Natural killer cell (primary cell): ENCODE measurements around the gene NPLOC4. TPM values are rescaled to one million over a fixed set of nuclear protein-coding genes. Genes with fewer than 3 reads are reported as not detected.

Source experiments
- ATAC-seq, 3 donors: fragments of 150-1000 bp in 2 of 3; fragments of 200-7000 bp in 1 of 3; cut with Tn5 transposase; 1 replicate in 1 of 3; 2 replicates in 2 of 3; pipeline ENCODE4 v1.10.0; 2021; ENCODE audit warnings: mild to moderate bottlenecking in 2 of 3, moderate library complexity in 2 of 3
- DNase-seq, 2 donors: peaks; one replicate each; pipeline versions ENCODE4 v3.0.0 to v3.0.0-alpha.2; 2013 to 2021; ENCODE audit warnings: mixed read lengths in 1 of 2
- H3K27ac ChIP-seq: one replicate; pipeline ENCODE4 v1.5.1; 2013; ENCODE audit warnings: mild to moderate bottlenecking, low read length
- H3K27me3 ChIP-seq: one replicate; pipeline ENCODE4 v1.6.1; 2013; ENCODE audit warnings: low read length; ENCODE audit not compliant: control insufficient read depth, insufficient read depth
- H3K36me3 ChIP-seq: one replicate; pipeline ENCODE4 v1.6.1; 2013; ENCODE audit warnings: low read length; ENCODE audit not compliant: control insufficient read depth, insufficient read depth
- H3K4me1 ChIP-seq: one replicate; pipeline ENCODE4 v1.6.1; 2013; ENCODE audit warnings: low read length; ENCODE audit not compliant: control insufficient read depth, insufficient read depth
- H3K4me3 ChIP-seq: one replicate; pipeline ENCODE4 v1.5.1; 2013; ENCODE audit warnings: low read length
- H3K9me3 ChIP-seq: one replicate; pipeline ENCODE4 v1.6.1; 2013; ENCODE audit warnings: low read length; ENCODE audit not compliant: control insufficient read depth, insufficient read depth
- H3K27ac Mint-ChIP-seq, 2 donors: one replicate each; pipeline ENCODE4 v1.8.0; 2022; ENCODE audit warnings: mild to moderate bottlenecking in 2 of 2, mixed read lengths in 2 of 2, moderate library complexity in 1 of 2
- H3K27me3 Mint-ChIP-seq, 2 donors: one replicate each; pipeline ENCODE4 v1.8.0; 2022; ENCODE audit warnings: low read depth in 2 of 2, mixed read lengths in 2 of 2
- H3K36me3 Mint-ChIP-seq: one replicate; pipeline ENCODE4 v1.8.0; 2022; ENCODE audit warnings: mixed read lengths
- H3K4me1 Mint-ChIP-seq, 2 donors: one replicate each; pipeline ENCODE4 v1.8.0; 2022; ENCODE audit warnings: mixed read lengths in 2 of 2
- H3K4me3 Mint-ChIP-seq: one replicate; pipeline ENCODE4 v1.8.0; 2022; ENCODE audit warnings: mild to moderate bottlenecking, moderate library complexity, mixed read lengths
- H3K9me3 Mint-ChIP-seq, 2 donors: one replicate each; pipeline ENCODE4 v1.8.0; 2022; ENCODE audit warnings: mixed read lengths in 2 of 2
- CTCF ChIP-seq: fragments of 200-600 bp; IDR thresholded peaks from one replicate; pipeline ENCODE4 v1.8.0; 2022; ENCODE audit warnings: antibody characterized with exemption
- WGBS: methylation state at CpG from one replicate; pipeline ENCODE4 v1.1.7; 2013; ENCODE audit warnings: missing lambda C conversion rate; ENCODE audit not compliant: insufficient coverage; 5-methylcytosine and 5-hydroxymethylcytosine counted together
- intact Hi-C: fragments of 100-400 bp; cut with micrococcal nuclease; formaldehyde crosslinking; loops from one replicate; pipeline ENCODE4 v1.14.2; 2022
- total RNA-seq, 4 donors: library from RNA; stranded (reverse); fragments of 120-200 nt in 1 of 4; gene quantifications; one replicate each; pipeline versions ENCODE4 v1.2.3 to v1.2.4, GENCODE V29; 2013 to 2022

The NPLOC4 gene
- total RNA-seq, 3 donors from 2014 or later (not counting 1 experiment from before 2014, with no cell fraction given) = 96.2 to 117 (median 99.1) TPM

DNA sequence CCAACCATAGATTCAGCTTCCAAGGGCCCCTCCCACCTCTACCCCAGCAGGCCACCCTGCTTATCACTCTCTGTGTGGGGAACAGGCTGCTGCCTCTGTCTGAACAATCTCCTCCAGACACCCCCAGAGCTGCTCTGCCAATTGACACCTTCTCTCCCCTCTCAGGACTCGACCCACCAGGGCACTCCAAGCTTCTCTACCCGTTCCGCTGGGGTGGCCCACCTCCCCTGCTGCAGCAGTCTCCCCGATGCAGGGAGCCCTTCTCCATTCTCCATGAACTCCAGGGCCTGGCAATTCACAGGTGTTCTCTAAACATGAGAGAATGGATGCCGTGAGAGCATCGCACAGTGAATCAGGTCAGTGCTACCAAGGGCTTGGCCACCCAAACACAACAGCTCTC, 56.4 kb downstream of the NPLOC4 start:
- peaks cover 9% of the 10 kb centered on the region for H3K36me3 Mint-ChIP-seq
- H3K27ac ChIP-seq = no peak overlapping the region
- H3K36me3 ChIP-seq = peaks cover 36% of the 10 kb centered on the region
- 98% methylated on average over 6 of the region's 6 CpGs for WGBS
- H3K4me3 Mint-ChIP-seq = no peak overlapping the region
- H3K4me3 ChIP-seq = no peak overlapping the region
- no peaks in the 10 kb centered on the region for H3K9me3 ChIP-seq
- H3K9me3 Mint-ChIP-seq = no peaks in the 10 kb centered on the region
- no peak for TF ChIP-seq CTCF
- intact Hi-C loops = no loop called here
- H3K4me1 ChIP-seq = no peaks in the 10 kb centered on the region
- no peak for DNase-seq
- ATAC-seq = no peak
- H3K27me3 ChIP-seq = no peaks in the 10 kb centered on the region
- H3K4me1 Mint-ChIP-seq = peaks cover 18 to 31% of the 10 kb centered on the region in 2 donors
- H3K27me3 Mint-ChIP-seq = no peaks in the 10 kb centered on the region
- peak overlapping the region in 1 of 2 donors; percentile 54 for H3K27ac Mint-ChIP-seq

DNA sequence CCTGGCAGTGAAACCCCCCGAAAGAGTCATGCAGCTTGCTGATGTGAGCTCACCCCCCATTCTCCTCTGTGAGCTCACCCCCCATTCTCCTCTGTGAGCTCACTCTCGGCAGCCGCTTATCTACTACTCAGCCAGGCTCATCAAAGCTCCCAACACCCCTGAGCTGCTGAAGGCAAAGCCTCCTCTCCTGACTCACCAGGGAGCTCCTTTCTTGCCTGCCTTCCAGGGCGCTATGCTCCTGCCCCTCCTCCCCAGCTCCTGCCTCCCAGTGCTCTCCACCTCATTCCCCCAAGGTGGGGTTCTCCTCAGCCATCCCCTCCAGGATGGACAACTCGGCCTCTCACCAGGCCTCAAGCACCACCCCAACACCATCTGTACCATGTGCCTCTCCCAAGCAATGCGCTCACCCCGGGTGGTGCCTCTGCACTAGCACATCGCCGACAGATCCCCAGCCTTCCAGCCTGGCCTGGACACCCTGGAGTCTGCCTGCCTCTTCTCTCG, 57.0 kb downstream of the NPLOC4 start:
- TF ChIP-seq CTCF = no peak
- no peak for ATAC-seq
- DNase-seq = no peak
- H3K4me3 ChIP-seq = no peak overlapping the region
- no peak overlapping the region for H3K4me3 Mint-ChIP-seq
- H3K9me3 Mint-ChIP-seq = no peaks in the 10 kb centered on the region
- intact Hi-C loops = no loop called here
- H3K36me3 Mint-ChIP-seq = peaks cover 9% of the 10 kb centered on the region
- H3K4me1 ChIP-seq = no peaks in the 10 kb centered on the region
- H3K9me3 ChIP-seq = no peaks in the 10 kb centered on the region
- WGBS = 96% methylated on average over 10 of the region's 10 CpGs
- peaks cover 18 to 31% of the 10 kb centered on the region in 2 donors for H3K4me1 Mint-ChIP-seq
- peak overlapping the region in 1 of 2 donors; percentile 54 for H3K27ac Mint-ChIP-seq
- no peaks in the 10 kb centered on the region for H3K27me3 Mint-ChIP-seq
- peaks cover 37% of the 10 kb centered on the region for H3K36me3 ChIP-seq
- H3K27me3 ChIP-seq = no peaks in the 10 kb centered on the region
- H3K27ac ChIP-seq = no peak overlapping the region

DNA sequence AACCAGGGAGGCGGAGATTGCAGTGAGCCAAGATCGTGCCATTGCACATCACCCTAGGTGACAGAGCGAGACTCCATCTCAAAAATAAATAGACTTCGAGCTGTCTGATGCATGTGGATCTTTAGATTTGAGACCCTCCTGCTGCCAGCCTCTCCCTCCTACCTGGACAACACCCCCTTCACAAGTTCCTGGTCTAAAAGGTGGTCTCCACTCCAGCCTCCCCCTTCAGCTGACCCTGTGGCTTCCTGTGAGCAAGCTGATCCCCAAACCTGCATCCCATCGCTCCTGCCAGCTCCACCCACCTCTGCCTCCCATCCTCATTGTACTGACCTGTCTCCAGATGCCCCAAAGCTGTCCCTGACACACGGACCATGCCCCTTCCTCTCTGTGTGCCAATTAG, 57.6 kb downstream of the NPLOC4 start:
- Histone ChIP-seq H3K4me3 (no peak overlapping the region), H3K27ac (no peak overlapping the region), H3K27me3 (no peaks in the 10 kb centered on the region), H3K36me3 (peaks cover 34% of the 10 kb centered on the region), H3K9me3 (no peaks in the 10 kb centered on the region), H3K4me1 (no peaks in the 10 kb centered on the region)
- TF ChIP-seq CTCF = no peak
- peak overlapping the region in 1 of 2 donors; percentile 54 for H3K27ac Mint-ChIP-seq
- WGBS = 96% methylated on average over 6 of the region's 6 CpGs
- no peak overlapping the region for H3K4me3 Mint-ChIP-seq
- intact Hi-C loops = no loop called here
- no peaks in the 10 kb centered on the region for H3K27me3 Mint-ChIP-seq
- H3K36me3 Mint-ChIP-seq = peaks cover 8% of the 10 kb centered on the region
- DNase-seq = no peak
- H3K4me1 Mint-ChIP-seq = peaks cover 18 to 32% of the 10 kb centered on the region in 2 donors
- H3K9me3 Mint-ChIP-seq = no peaks in the 10 kb centered on the region
- no peak for ATAC-seq

DNA sequence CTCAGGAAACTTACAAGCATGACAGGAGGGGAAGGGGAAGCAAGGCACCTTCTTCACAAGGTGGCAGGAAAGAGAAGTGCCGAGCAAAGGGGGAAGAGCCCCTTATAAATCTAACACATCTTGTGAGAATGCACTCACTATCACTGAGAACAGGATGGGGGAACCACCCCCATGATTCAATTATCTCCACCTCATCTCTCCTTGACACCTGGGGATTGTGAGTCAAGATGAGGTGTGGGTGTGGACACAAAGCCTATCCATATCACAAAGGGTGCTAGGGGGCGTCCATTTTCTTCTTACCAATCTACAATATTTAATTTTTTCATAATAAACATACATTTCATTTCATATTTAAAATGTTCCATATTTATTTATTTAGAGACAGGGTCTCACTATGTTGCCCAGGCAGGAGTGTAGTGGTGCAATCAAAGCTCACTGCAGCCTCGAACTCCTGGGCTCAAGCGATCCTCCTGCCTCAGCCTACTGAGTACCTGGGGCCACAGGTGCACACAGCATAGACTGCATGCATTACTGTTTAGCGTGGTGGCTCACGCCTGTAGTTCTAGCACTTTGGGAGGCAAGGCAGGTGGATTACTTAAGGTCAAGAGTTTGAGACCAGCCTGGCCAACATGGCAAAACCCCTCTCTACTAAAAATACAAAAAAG, 58.2 kb downstream of the NPLOC4 start:
- H3K9me3 Mint-ChIP-seq = no peaks in the 10 kb centered on the region
- Histone ChIP-seq H3K27ac (no peak overlapping the region), H3K27me3 (no peaks in the 10 kb centered on the region), H3K4me3 (no peak overlapping the region), H3K4me1 (no peaks in the 10 kb centered on the region), H3K36me3 (peaks cover 29% of the 10 kb centered on the region), H3K9me3 (no peaks in the 10 kb centered on the region)
- no peak overlapping the region for H3K4me3 Mint-ChIP-seq
- intact Hi-C loops = no loop called here
- over 99% methylated on average over 4 of the region's 6 CpGs for WGBS
- H3K27ac Mint-ChIP-seq = no peak overlapping the region
- DNase-seq (no peak), ATAC-seq (no peak)
- TF ChIP-seq CTCF = no peak
- no peaks in the 10 kb centered on the region for H3K27me3 Mint-ChIP-seq
- peaks cover 18 to 36% of the 10 kb centered on the region in 2 donors for H3K4me1 Mint-ChIP-seq
- H3K36me3 Mint-ChIP-seq = peaks cover 2% of the 10 kb centered on the region
